Inflammatory macrophage treated with lipopolysaccharide for 1 hour (primary cell): ENCODE results near the gene GOLGA6L26.
"Not testable (repeated sequence)": the region's sequence is repeated elsewhere in the genome, so short reads cannot be mapped to it uniquely, and the experiment has no call there.

Experiments
- DNase-seq, 2 donors: peaks; one replicate each; pipeline ENCODE4 v3.0.0-alpha.2; 2020 to 2022

The GOLGA6L26 gene

GRCh38 chr15:23334096-23334495, at the start of gene GOLGA6L26:
GOLGA6L26 (minus strand) TSS chr15:23334196; CDS start chr15:23334135, 61 bp downstream.
- DNase-seq, result not testable (repeated sequence)

- DNase-seq, result not testable (repeated sequence)
Measured at GRCh38 chr15:23381192-23381591, 47.2 kb upstream of the GOLGA6L26 start.

GRCh38 chr15:23380700-23381099, 46.7 kb upstream of the GOLGA6L26 start:
- not testable (repeated sequence) for DNase-seq

GRCh38 chr15:23378946-23379345, 45.0 kb upstream of the GOLGA6L26 start:
- not testable (repeated sequence) for DNase-seq

GRCh38 chr15:23374226-23374625, 40.2 kb upstream of the GOLGA6L26 start:
- DNase-seq, result not testable (repeated sequence)

- not testable (repeated sequence) for DNase-seq
Measured at GRCh38 chr15:23372891-23373600, 39.0 kb upstream of the GOLGA6L26 start.

- DNase-seq, result no peak
Measured at GRCh38 chr15:23372284-23372683, 38.3 kb upstream of the GOLGA6L26 start.

- DNase-seq, result not testable (repeated sequence)
Measured at GRCh38 chr15:23371868-23372267, 37.9 kb upstream of the GOLGA6L26 start.

GRCh38 chr15:23371134-23371533, 37.1 kb upstream of the GOLGA6L26 start:
- not testable (repeated sequence) for DNase-seq

GRCh38 chr15:23370578-23370977, 36.6 kb upstream of the GOLGA6L26 start:
- DNase-seq, result no peak

- DNase-seq, result not testable (repeated sequence)
Measured at GRCh38 chr15:23364261-23364660, 30.3 kb upstream of the GOLGA6L26 start.

- DNase-seq, result not testable (repeated sequence)
Measured at GRCh38 chr15:23362622-23363021, 28.6 kb upstream of the GOLGA6L26 start.

GRCh38 chr15:23354448-23354847, 20.5 kb upstream of the GOLGA6L26 start, which contains the start of gene GOLGA8S:
GOLGA8S (plus strand) TSS chr15:23354748; CDS start chr15:23354810, 62 bp downstream.
- not testable (repeated sequence) for DNase-seq

- DNase-seq, result not testable (repeated sequence)
Measured at GRCh38 chr15:23311233-23311632, 22.8 kb downstream of the GOLGA6L26 start.

GRCh38 chr15:23305921-23306320, 28.1 kb downstream of the GOLGA6L26 start:
- not testable (repeated sequence) for DNase-seq

- DNase-seq, result not testable (repeated sequence)
Measured at GRCh38 chr15:23304805-23305204, 29.2 kb downstream of the GOLGA6L26 start.

- DNase-seq, result not testable (repeated sequence)
Measured at GRCh38 chr15:23304267-23304666, 29.7 kb downstream of the GOLGA6L26 start.

GRCh38 chr15:23303654-23304053, 30.3 kb downstream of the GOLGA6L26 start:
- DNase-seq, result not testable (repeated sequence)

- DNase-seq, result not testable (repeated sequence)
Measured at GRCh38 chr15:23303246-23303645, 30.8 kb downstream of the GOLGA6L26 start.
